GM20000 (cell line): ENCODE results near the gene STARD6.
A peak's percentile ranks its signal among the peaks of the same experiment; 100 is the strongest.

Experiments used
- DNase-seq: peaks from one replicate; pipeline ENCODE4 v3.0.0; 2012; ENCODE audit warnings: low spot score
- TF ChIP-seq, protein P1 (sequence below): IDR thresholded peaks from 2 replicates; pipeline ENCODE4 v1.5.1; 2012; ENCODE audit warnings: mild to moderate bottlenecking, control low read depth; ENCODE audit errors: extremely low read depth, missing control alignments

Gene STARD6, protein sequence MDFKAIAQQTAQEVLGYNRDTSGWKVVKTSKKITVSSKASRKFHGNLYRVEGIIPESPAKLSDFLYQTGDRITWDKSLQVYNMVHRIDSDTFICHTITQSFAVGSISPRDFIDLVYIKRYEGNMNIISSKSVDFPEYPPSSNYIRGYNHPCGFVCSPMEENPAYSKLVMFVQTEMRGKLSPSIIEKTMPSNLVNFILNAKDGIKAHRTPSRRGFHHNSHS

DNA sequence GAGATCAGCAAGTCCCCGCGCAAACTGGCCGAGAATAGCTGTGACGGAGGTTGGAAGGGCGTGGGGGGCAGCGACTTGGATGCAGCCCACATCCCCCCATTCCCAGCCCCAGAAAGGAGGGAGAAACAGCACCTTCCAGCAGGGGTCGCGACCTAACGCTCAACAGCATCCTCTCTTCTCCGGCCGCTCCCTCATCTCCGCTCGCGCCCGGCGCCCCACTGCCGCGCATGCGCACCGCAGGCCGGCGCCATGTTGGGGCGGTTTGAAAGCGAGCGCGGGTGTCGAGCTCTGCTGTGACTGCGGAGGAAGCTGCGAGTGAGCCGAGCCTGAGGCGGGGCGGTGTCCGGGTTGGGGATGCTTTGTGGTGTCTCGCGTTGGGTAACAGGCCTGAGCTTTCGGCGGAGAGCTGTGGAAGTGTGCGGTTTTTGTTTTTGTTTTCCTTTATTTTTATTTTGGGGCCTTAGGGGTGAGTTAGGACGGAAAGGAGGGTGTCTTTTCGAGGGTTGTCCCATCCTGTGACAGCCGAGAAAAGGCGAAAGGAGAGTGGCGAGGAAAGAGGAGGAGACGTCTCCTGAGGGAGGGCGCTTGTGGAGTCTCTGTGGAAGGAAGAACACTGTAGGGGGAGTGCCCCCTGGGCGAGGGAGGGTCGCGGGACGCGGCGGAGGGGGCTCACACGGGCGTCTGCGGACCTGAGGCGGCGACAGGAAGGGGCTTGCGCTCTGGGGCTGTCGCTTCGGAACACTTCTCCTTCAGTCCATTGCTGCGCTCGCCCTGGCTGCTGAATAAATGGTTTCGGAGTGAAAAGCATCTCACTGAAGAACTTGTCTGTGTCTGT is at the start of gene STARD6, which contains the start of gene C18orf54:
Gene STARD6, minus strand, starts transcription at position 199 of the 835 bp plus-strand sequence. CDS start 3,285 bp downstream, outside the sequence.
Gene C18orf54, plus strand, starts transcription at position 247 of the 835 bp plus-strand sequence. CDS start 2,667 bp downstream, outside the sequence.
- TF ChIP-seq, protein P1, sequence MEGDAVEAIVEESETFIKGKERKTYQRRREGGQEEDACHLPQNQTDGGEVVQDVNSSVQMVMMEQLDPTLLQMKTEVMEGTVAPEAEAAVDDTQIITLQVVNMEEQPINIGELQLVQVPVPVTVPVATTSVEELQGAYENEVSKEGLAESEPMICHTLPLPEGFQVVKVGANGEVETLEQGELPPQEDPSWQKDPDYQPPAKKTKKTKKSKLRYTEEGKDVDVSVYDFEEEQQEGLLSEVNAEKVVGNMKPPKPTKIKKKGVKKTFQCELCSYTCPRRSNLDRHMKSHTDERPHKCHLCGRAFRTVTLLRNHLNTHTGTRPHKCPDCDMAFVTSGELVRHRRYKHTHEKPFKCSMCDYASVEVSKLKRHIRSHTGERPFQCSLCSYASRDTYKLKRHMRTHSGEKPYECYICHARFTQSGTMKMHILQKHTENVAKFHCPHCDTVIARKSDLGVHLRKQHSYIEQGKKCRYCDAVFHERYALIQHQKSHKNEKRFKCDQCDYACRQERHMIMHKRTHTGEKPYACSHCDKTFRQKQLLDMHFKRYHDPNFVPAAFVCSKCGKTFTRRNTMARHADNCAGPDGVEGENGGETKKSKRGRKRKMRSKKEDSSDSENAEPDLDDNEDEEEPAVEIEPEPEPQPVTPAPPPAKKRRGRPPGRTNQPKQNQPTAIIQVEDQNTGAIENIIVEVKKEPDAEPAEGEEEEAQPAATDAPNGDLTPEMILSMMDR, result peak; percentile 37
- peak; percentile 94 for DNase-seq

DNA sequence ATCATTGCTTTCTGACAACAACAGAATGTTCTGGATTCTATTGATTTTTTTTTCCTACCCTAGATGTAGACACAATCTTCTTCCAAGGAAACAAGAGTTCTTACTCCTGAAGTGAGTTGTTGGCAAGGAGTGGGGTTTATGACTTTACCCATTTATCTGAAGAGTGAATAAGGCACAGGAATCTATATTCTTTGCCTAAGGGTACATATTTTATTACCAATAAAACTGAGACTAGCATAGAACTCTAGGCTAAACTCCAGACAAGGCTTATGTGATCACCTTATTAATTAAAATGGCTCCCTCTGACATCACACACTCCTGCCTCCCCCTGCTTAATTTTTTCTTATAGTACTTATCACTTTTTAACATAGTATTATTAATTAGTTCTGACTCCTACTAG is 47.6 kb upstream of the STARD6 start:
- TF ChIP-seq, protein P1, result no peak
- no peak for DNase-seq

DNA sequence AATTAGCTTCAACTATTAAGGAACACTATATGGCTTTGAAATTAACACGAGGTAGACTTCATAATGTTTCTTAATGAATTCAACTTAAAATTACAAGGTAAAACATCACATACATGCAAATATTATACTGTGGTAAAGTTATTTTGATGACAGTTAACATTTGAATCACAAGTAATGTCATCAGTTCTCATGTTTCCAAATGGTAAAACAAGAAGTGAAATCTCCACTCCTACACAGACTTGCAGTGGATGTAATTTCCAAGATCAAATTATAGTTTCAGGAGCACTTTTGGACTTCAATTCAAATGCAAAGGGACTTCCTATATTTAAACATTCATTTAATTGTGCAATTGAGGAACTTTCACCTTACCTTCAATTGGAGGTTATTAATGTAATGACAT is 39.1 kb upstream of the STARD6 start:
- no peak for DNase-seq
- TF ChIP-seq, protein P1, result no peak

DNA sequence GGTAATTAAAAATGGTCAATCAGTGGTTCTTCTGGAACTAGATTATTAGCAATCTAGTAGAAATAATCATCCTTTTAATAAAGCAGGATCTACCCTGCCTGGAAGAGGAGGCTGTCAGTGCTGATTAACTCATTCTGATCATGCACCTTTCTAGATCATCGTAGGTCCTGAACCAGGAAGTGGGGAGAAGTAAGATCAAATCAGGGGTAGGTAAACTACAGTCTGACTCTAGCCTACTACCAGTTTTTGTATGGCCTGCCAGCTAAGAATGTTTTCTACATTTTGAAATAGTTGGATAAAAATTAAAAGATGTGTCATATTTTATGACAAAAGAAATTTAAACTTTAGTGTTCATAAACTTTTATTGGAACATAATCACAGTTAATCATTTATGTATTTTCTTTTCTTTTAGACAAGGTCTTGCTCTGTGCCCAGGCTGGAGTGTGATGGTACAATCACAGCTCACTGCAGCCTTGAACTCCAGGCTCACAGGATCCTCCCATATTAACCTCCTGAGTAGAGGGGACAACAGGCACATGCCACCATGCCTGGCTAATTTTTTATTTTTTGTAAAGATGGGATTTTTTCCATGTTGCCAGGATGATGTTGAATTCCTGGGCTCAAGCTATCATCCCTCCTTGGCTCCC is 36.1 kb upstream of the STARD6 start:
- DNase-seq, result no peak
- TF ChIP-seq, protein P1, result no peak

DNA sequence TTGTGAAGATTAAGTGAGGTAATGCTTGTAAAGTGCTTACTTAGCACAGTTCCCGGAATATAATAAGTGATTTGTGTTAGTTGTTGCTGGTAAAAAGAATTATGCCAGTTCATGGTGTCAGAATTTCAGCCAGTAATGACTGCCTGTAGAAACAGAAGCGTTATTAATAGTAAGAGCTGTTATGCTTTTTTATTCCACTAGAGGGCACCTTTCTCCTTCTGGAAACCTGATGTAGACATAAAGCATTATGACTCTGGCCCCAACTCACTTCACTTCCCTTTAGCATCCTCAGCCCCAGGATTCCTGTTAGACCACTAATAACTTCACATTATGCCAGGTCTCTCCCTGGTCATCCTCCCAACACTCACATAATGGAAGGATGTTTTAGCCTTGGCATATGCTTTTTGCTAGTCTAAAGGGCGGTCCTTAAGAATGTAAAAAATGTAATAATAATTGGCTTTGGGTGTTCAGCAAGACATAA is 34.9 kb upstream of the STARD6 start:
- peak; percentile 52 for DNase-seq
- TF ChIP-seq, protein P1, result peak; percentile 37

DNA sequence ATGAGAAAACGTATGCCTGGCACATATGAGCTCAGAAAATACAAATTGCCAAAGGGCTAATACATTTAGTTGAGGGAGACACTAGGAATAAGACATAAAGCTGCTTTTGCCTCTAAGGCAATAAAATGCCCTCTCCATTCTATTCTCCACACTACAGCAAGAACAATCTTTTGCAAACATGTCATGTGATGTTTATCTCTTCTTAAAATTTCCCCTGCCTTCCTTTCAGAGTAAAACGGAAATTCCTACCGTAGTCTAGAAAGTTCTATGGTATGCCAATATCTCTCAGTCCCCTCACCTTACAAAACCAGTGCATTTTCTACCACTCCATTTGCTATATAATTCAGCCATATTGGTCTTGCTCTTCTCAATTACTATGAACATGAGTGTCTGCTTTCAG is 33.2 kb upstream of the STARD6 start:
- TF ChIP-seq, protein P1, result no peak
- DNase-seq, result no peak
